Neural crest cell (in vitro differentiated cells): Measurements from ENCODE around the gene ANKRD28. TPM values are rescaled to one million over a fixed set of nuclear protein-coding genes. Genes with fewer than 3 reads are reported as not detected.
"Not testable (repeated sequence)": the region's sequence is repeated elsewhere in the genome, so short reads cannot be mapped to it uniquely, and the experiment has no call there.

Experiments
- DNase-seq: peaks from one replicate; pipeline ENCODE4 v3.0.0; 2021; ENCODE audit warnings: low read depth, mixed read lengths, low spot score
- H3K27ac Mint-ChIP-seq: one replicate; pipeline ENCODE4 v1.8.0; 2021; ENCODE audit warnings: mild to moderate bottlenecking, mixed read lengths; ENCODE audit not compliant: unreplicated experiment
- H3K27me3 Mint-ChIP-seq: 2 replicates; pipeline ENCODE4 v1.8.0; 2021; ENCODE audit warnings: low read depth, mild to moderate bottlenecking, mixed read lengths
- H3K36me3 Mint-ChIP-seq: 2 replicates; pipeline ENCODE4 v1.8.0; 2021; ENCODE audit warnings: low read depth, mild to moderate bottlenecking, mixed read lengths
- H3K4me1 Mint-ChIP-seq: 2 replicates; pipeline ENCODE4 v1.8.0; 2021; ENCODE audit warnings: mixed read lengths
- H3K4me3 Mint-ChIP-seq: one replicate; pipeline ENCODE4 v1.8.0; 2021; ENCODE audit warnings: mild to moderate bottlenecking, mixed read lengths
- H3K9me3 Mint-ChIP-seq: 2 replicates; pipeline ENCODE4 v1.8.0; 2021; ENCODE audit warnings: mixed read lengths
- total RNA-seq: library from RNA; stranded (reverse); gene quantifications from 2 replicates; pipeline ENCODE4 v1.2.1, GENCODE V29; 2021
- TF ChIP-seq, protein P1 (sequence below): fragments of 200-600 bp; sonication (generic); conservative IDR thresholded peaks from 2 replicates; pipeline ENCODE4 v1.5.0; 2021; ENCODE audit warnings: antibody characterized with exemption, mild to moderate bottlenecking

The ANKRD28 gene
- total RNA-seq, 1 donor from 2014 or later, result 34.6 TPM

DNA sequence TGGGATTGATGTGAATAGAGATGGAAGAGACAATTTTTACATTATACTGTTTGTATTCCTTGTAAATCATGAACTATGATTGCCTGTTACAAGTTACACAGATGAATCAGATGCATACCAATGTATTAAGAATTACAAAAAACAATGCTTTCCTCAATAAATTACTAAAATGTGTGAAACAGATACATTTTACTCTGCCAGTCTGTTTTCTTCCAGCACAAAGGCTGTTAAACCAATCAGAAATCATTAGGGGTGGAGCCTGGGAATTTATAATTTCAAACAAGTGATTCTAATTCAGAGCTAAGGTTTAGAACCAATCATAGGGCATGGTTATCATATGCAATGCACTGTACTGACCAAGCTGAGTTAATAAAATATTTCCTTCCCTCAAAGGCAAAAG is 21.8 kb upstream of the ANKRD28 start:
- Mint-ChIP-seq H3K4me1 (peaks cover 12% of the 10 kb centered on the region), H3K4me3 (no peak overlapping the region), H3K27me3 (no peaks in the 10 kb centered on the region), H3K27ac (no peak overlapping the region), H3K9me3 (no peaks in the 10 kb centered on the region), H3K36me3 (no peaks in the 10 kb centered on the region)
- DNase-seq, result no peak
- TF ChIP-seq, protein P1, sequence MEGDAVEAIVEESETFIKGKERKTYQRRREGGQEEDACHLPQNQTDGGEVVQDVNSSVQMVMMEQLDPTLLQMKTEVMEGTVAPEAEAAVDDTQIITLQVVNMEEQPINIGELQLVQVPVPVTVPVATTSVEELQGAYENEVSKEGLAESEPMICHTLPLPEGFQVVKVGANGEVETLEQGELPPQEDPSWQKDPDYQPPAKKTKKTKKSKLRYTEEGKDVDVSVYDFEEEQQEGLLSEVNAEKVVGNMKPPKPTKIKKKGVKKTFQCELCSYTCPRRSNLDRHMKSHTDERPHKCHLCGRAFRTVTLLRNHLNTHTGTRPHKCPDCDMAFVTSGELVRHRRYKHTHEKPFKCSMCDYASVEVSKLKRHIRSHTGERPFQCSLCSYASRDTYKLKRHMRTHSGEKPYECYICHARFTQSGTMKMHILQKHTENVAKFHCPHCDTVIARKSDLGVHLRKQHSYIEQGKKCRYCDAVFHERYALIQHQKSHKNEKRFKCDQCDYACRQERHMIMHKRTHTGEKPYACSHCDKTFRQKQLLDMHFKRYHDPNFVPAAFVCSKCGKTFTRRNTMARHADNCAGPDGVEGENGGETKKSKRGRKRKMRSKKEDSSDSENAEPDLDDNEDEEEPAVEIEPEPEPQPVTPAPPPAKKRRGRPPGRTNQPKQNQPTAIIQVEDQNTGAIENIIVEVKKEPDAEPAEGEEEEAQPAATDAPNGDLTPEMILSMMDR, result no peak

DNA sequence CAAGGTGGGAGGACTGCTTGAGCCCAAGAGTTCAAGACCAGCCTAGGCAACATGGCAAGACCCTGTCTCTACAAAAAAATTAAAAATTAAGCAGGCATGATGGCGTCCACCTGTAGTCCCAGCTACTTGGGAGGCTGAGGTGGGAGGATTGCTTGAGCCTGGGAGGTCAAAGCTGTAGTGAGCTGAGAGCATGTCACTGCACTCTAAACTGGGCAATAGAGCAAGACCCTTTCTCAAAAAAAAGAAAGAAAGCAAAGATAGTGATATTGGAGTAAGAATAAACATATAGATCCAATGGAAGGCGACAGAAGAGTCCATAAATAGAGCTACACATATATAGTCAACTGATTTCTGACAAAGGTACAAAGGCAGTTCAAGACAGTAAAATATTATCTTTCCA is 21.3 kb upstream of the ANKRD28 start:
- TF ChIP-seq, protein P1, result no peak
- Mint-ChIP-seq H3K27me3 (no peaks in the 10 kb centered on the region), H3K27ac (no peak overlapping the region), H3K9me3 (no peaks in the 10 kb centered on the region), H3K4me3 (no peak overlapping the region), H3K36me3 (no peaks in the 10 kb centered on the region), H3K4me1 (peaks cover 12% of the 10 kb centered on the region)
- DNase-seq, result no peak

DNA sequence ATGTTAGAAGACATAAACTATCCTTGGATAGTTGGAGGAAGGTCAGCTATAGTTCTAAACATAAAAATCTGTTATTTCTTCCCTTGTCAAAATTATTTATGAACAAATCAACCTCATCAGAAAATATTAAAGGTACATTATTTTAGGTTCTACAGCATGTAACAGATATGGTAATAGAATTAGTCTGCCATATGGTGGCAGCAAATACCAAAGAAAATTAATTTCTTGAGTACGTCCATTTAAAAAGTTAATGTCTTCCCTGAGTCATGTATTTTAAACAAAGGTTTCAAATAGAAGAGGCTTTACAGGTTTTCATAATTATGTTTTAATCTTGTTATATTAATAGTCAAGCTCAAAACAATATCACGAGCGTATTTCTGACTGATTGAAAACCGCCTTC is 17.9 kb upstream of the ANKRD28 start:
- no peaks in the 10 kb centered on the region for H3K36me3 Mint-ChIP-seq
- no peak overlapping the region for H3K27ac Mint-ChIP-seq
- DNase-seq, result no peak
- TF ChIP-seq, protein P1, result peak; percentile 61
- no peaks in the 10 kb centered on the region for H3K27me3 Mint-ChIP-seq
- H3K9me3 Mint-ChIP-seq, result no peaks in the 10 kb centered on the region
- H3K4me3 Mint-ChIP-seq, result no peak overlapping the region
- no peaks in the 10 kb centered on the region for H3K4me1 Mint-ChIP-seq

DNA sequence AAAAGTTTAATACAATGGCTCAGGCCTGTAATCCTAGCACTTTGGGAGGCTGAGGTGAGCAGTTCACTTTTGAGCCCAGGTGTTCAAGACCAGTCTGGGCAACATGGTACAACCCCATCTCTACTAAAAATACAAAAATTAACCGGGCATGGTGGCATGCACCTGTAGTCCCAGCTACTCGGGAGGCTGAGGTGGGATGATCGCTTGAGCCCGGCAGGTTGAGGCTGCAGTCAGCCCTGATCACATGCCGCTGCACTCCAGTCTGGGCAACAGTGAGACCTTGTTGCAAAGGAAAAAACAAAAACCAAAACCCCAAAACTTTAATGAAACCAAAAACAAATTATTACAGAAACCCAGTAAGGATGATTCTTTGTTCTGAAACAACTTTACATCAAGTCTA is 15.3 kb upstream of the ANKRD28 start:
- not testable (repeated sequence) for H3K9me3 Mint-ChIP-seq, H3K27ac Mint-ChIP-seq, H3K36me3 Mint-ChIP-seq, H3K27me3 Mint-ChIP-seq, DNase-seq, H3K4me3 Mint-ChIP-seq, H3K4me1 Mint-ChIP-seq

DNA sequence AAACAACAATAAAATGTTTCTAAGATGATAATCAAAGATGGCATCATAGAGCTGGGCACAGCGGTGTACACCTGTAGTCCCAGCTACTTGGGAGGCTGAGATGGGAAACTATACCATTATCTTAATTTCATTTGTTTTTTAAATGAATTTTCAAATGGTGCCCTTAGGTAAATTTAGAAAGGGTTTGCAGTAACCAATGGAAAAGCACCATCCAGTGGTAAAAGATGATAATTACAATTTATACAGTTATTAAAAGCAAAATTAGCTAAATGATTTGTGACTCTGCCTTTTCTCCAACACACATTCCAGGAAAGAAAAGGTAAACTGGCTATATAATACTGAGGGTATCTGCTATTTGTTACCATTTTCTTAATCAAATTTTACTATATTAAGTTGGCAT is 14.4 kb upstream of the ANKRD28 start:
- Mint-ChIP-seq H3K36me3 (no peaks in the 10 kb centered on the region), H3K27me3 (no peaks in the 10 kb centered on the region), H3K27ac (no peak overlapping the region), H3K9me3 (no peaks in the 10 kb centered on the region), H3K4me3 (no peak overlapping the region), H3K4me1 (no peaks in the 10 kb centered on the region)
- no peak for DNase-seq
- TF ChIP-seq, protein P1, result peak; percentile 59

DNA sequence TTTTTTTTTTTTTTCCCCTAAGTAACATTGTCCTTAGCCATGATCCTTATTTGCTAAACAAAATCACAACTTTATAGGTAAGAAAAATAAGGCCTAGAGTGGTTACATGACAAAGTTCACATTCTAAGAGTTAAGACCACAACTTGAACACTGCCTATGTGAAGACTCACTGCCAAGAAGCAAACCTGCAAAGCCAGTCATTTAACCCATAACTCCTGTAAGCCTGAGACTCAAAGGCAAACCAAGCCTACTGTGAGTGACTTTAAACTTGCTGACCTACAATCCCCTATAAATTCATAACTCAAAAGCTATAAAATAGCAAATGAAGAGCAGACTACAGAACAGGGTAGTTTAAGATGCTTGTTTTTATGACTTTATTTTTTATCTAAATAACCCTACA is 12.9 kb upstream of the ANKRD28 start:
- Mint-ChIP-seq H3K36me3 (no peaks in the 10 kb centered on the region), H3K4me1 (no peaks in the 10 kb centered on the region), H3K9me3 (no peaks in the 10 kb centered on the region), H3K4me3 (no peak overlapping the region), H3K27me3 (no peaks in the 10 kb centered on the region), H3K27ac (no peak overlapping the region)
- no peak for DNase-seq
- TF ChIP-seq, protein P1, result no peak
